GM12878 (cell line): ENCODE data around the gene IL22RA2. TPM values are rescaled to one million over a fixed set of nuclear protein-coding genes. Genes with fewer than 3 reads are reported as not detected.
A peak's percentile ranks its signal among the peaks of the same experiment; 100 is the strongest.

Experiments
- ATAC-seq: fragments of 200-7000 bp; cut with Tn5 transposase; 3 replicates; pipeline ENCODE4 v1.9.1; 2020; ENCODE audit warnings: mild to moderate bottlenecking, moderate library complexity
- BruUV-seq: library from RNA; stranded (reverse); fragments of 400-500 nt; replicated peaks from 2 replicates; lab custom pipeline; 2021; lab: Mats Ljungman, UMichigan
- CTCF ChIA-PET: fragments of 300-600 bp; sonication (Branson Sonifier 250); formaldehyde crosslinking; extraction: SDS; loops from one replicate; lab custom pipeline; 2021; ENCODE audit warnings: inconsistent platforms; lab: Yijun Ruan, JAX
- POLR2A ChIA-PET: fragments of 350-600 bp; formaldehyde crosslinking; extraction: SDS; loops from one replicate; lab custom pipeline; 2021; ENCODE audit warnings: inconsistent platforms; lab: Charles Lee
- RAD21 ChIA-PET: fragments of 300-600 bp; sonication (Branson Sonifier 250); formaldehyde crosslinking; loops from one replicate; lab custom pipeline; 2023; ENCODE audit warnings: antibody characterized with exemption; ENCODE audit not compliant: unreplicated experiment; lab: Charles Lee
- SMC1A ChIA-PET: fragments of 300-600 bp; sonication (Branson Sonifier 250); formaldehyde crosslinking; loops from one replicate; lab custom pipeline; 2023; ENCODE audit not compliant: unreplicated experiment, uncharacterized antibody; lab: Charles Lee
- DNase-seq: peaks from one replicate; pipeline ENCODE4 v3.0.0-alpha.2; 2011; ENCODE audit warnings: low read depth, low spot score
- FAIRE-seq: peaks from 3 replicates; lab custom pipeline; 2011; peaks lifted over from hg19 to GRCh38; lab: Jason Lieb, UNC
- H2AFZ ChIP-seq: 2 replicates; pipeline ENCODE4 v1.6.0; 2011; ENCODE audit warnings: low read depth, low read length, control low read depth; ENCODE audit not compliant: control insufficient read depth
- H3K27ac ChIP-seq: 2 replicates; pipeline ENCODE4 v1.5.1; 2011; ENCODE audit warnings: control low read depth; ENCODE audit not compliant: control insufficient read depth, insufficient read depth
- H3K27me3 ChIP-seq, 2 experiments: replicated peaks in 1 of 2; 2 replicates each; pipeline versions ENCODE4 v1.6.0 to v1.6.1; 2011; ENCODE audit warnings: low read length in 1 of 2; ENCODE audit not compliant: control insufficient read depth in 2 of 2, insufficient read depth in 2 of 2
- H3K36me3 ChIP-seq, 2 experiments: 2 replicates each; pipeline ENCODE4 v1.5.1; 2011; ENCODE audit warnings: low read length in 1 of 2; ENCODE audit not compliant: control insufficient read depth in 2 of 2, insufficient read depth in 2 of 2
- H3K4me1 ChIP-seq: 2 replicates; pipeline ENCODE4 v1.6.1; 2011; ENCODE audit warnings: mild to moderate bottlenecking, low read length, moderate library complexity, mixed read lengths; ENCODE audit not compliant: control insufficient read depth, insufficient read depth
- H3K4me2 ChIP-seq: 2 replicates; pipeline ENCODE4 v1.6.0; 2011; ENCODE audit warnings: control low read depth; ENCODE audit not compliant: control insufficient read depth, insufficient read depth
- H3K4me3 ChIP-seq: fragments of 200-600 bp; sonication (generic); 2 replicates; pipeline ENCODE4 v1.5.1; 2016
- H3K79me2 ChIP-seq: 2 replicates; pipeline ENCODE4 v1.6.0; 2011; ENCODE audit warnings: low read length; ENCODE audit not compliant: control insufficient read depth, insufficient read depth
- H3K9ac ChIP-seq: 2 replicates; pipeline ENCODE4 v1.8.0; 2011; ENCODE audit warnings: low read length, control low read depth, mixed read lengths; ENCODE audit not compliant: control insufficient read depth, insufficient read depth
- H3K9me3 ChIP-seq: replicated peaks from 3 replicates; pipeline ENCODE4 v1.5.1; 2011; ENCODE audit warnings: mild to moderate bottlenecking, low read length; ENCODE audit not compliant: control insufficient read depth, insufficient read depth
- H4K20me1 ChIP-seq: 2 replicates; pipeline ENCODE4 v1.6.0; 2011; ENCODE audit not compliant: control insufficient read depth, insufficient read depth
- ATF7 ChIP-seq: fragments of 450-650 bp; IDR thresholded peaks from 2 replicates; pipeline ENCODE4 v1.6.1; 2016; ENCODE audit warnings: low read depth, mild to moderate bottlenecking
- BMI1 ChIP-seq: fragments of 450-650 bp; IDR thresholded peaks from 2 replicates; pipeline ENCODE4 v1.6.1; 2016; ENCODE audit warnings: mild to moderate bottlenecking, moderate library complexity, borderline replicate concordance
- EZH2 ChIP-seq: IDR thresholded peaks from 2 replicates; pipeline ENCODE4 v1.6.1; 2012; ENCODE audit warnings: low read depth, mild to moderate bottlenecking, control low read depth, inconsistent platforms, low read length, borderline replicate concordance; ENCODE audit not compliant: control insufficient read depth
- KAT2A ChIP-seq: conservative IDR thresholded peaks from 2 replicates; pipeline ENCODE4 v1.6.1; 2011; ENCODE audit warnings: low read depth, low read length; ENCODE audit not compliant: control insufficient read depth
- MEF2B ChIP-seq: fragments of 450-650 bp; IDR thresholded peaks from 2 replicates; pipeline ENCODE4 v1.6.1; 2018; ENCODE audit warnings: mild to moderate bottlenecking, moderate library complexity; ENCODE audit not compliant: partially characterized antibody, poor library complexity, severe bottlenecking
- MTA2 ChIP-seq: fragments of 450-650 bp; IDR thresholded peaks from 2 replicates; pipeline ENCODE4 v1.6.1; 2016; ENCODE audit warnings: low read depth, mild to moderate bottlenecking, moderate library complexity
- NR2F1 ChIP-seq: fragments of 450-650 bp; conservative IDR thresholded peaks from 2 replicates; pipeline ENCODE4 v1.6.1; 2017; ENCODE audit warnings: mild to moderate bottlenecking
- POU2F2 ChIP-seq: IDR thresholded peaks from 3 replicates; pipeline ENCODE4 v1.6.1; 2011; ENCODE audit warnings: low read depth, mild to moderate bottlenecking, low read length, borderline replicate concordance
- SMC3 ChIP-seq: IDR thresholded peaks from 2 replicates; pipeline ENCODE4 v1.6.1; 2011; ENCODE audit warnings: low read length, improper control_type of control experiment, borderline replicate concordance
- SUPT20H ChIP-seq: IDR thresholded peaks from 2 replicates; pipeline ENCODE4 v1.6.1; 2011; ENCODE audit warnings: low read depth, mild to moderate bottlenecking, low read length, moderate library complexity, borderline replicate concordance; ENCODE audit not compliant: control insufficient read depth
- in situ Hi-C: fragments of 300-500 bp; cut with MboI; formaldehyde crosslinking; loops from 9 replicates; pipeline ENCODE4 v1.14.3; 2018; ENCODE audit warnings: mixed read lengths
- intact Hi-C: fragments of 100-400 bp; cut with micrococcal nuclease; formaldehyde crosslinking; loops from one replicate; pipeline ENCODE4 v1.14.2; 2022; ENCODE audit not compliant: unreplicated experiment
- polyA plus RNA-seq, 11 experiments: library from polyadenylated mRNA; depleted of rRNA in 4 of 11; unstranded in 6 of 11; stranded (reverse) in 5 of 11; fragments of >200 nt; fragmentation: Nextera tagmentation in 4 of 11; fragmentation: Illumina TruSeq in 1 of 11; extraction: Ambion mirVana in 4 of 11; extraction: Trizol in 1 of 11; gene quantifications; 1 replicate in 1 of 11; 2 replicates in 10 of 11; pipeline versions ENCODE4 v1.2.1 to v1.2.3, GENCODE V29; 2011 to 2016; ENCODE audit warnings: inconsistent platforms in 2 of 11, missing spikeins in 2 of 11, low read depth in 1 of 11
- total RNA-seq, 4 experiments: library from RNA; depleted of rRNA in 3 of 4; stranded (reverse); fragments of >200 nt in 3 of 4; fragmentation: Illumina TruSeq in 1 of 4; extraction: Trizol in 1 of 4; gene quantifications; 2 replicates each; pipeline versions ENCODE4 v1.2.1 to v1.2.3, GENCODE V29; 2013 to 2021
- TF ChIP-seq, protein P1 (sequence below): IDR thresholded peaks from 2 replicates; pipeline ENCODE4 v1.6.1; 2012; ENCODE audit warnings: mild to moderate bottlenecking, low read depth, low read length
- TF ChIP-seq, protein P2 (sequence below): IDR thresholded peaks from 2 replicates; pipeline ENCODE4 v1.6.1; 2012; ENCODE audit warnings: low read depth, low read length, improper control_type of control experiment

Gene IL22RA2
- total and polyA plus RNA-seq, 10 of the 15 experiments (the other 5 are each of a cell fraction or from before 2014, with no cell fraction given), result 0.05 to 0.22 (median 0.09) TPM; not detected in 3

DNA sequence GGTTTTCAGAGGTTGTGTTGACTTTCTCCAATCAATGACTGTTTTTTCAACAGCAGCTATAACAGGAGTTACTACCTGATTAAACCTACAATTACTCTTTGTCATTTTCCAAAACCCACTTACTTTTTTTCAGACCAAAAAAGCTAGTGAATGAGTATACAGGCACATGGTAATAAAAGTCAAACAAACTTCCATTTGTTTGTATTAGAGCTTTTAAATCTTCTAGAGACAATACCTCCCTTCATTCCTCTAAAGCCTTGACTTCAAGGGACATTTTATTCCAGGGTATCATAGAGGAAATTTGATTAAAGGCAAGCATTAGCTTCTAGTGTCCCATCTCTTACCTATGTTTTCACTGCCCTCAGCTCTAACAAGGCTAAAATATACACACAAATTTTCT lies 52.7 kb downstream of the IL22RA2 start:
- Histone ChIP-seq H3K36me3 (peaks cover 0 to 1% of the 10 kb centered on the region in 2 experiments; a peak in 1 of 4 replicates), H3K27me3 (no peaks in the 10 kb centered on the region), H3K4me3 (peak overlapping the region; percentile 8; the same call in 1 of the 2 replicates), H3K9me3 (peaks cover 15% of the 10 kb centered on the region), H4K20me1 (no peaks in the 10 kb centered on the region)
- ChIA-PET POLR2A (interaction anchor here (0.9 to 3.0 kb wide), 7 partner anchors 9 to 48 kb away, joined by 3 to 20 read pairs (median 6); no protein-coding TSS in a partner anchor), RAD21 (interaction anchor here (0.7 to 4.5 kb wide), 17 partner anchors 14 to 404 kb away, joined by 3 to 49 read pairs (median 5); no protein-coding TSS in a partner anchor), SMC1A (interaction anchor here (0.7 to 5.8 kb wide), 27 partner anchors 8 to 199 kb away, joined by 3 to 69 read pairs (median 6); no protein-coding TSS in a partner anchor)
- ATAC-seq (no peak), FAIRE-seq (no peak), DNase-seq (no peak)
- in situ Hi-C loops, result no loop called here
- no TSS peak for BruUV-seq
- TF ChIP-seq, protein P1, sequence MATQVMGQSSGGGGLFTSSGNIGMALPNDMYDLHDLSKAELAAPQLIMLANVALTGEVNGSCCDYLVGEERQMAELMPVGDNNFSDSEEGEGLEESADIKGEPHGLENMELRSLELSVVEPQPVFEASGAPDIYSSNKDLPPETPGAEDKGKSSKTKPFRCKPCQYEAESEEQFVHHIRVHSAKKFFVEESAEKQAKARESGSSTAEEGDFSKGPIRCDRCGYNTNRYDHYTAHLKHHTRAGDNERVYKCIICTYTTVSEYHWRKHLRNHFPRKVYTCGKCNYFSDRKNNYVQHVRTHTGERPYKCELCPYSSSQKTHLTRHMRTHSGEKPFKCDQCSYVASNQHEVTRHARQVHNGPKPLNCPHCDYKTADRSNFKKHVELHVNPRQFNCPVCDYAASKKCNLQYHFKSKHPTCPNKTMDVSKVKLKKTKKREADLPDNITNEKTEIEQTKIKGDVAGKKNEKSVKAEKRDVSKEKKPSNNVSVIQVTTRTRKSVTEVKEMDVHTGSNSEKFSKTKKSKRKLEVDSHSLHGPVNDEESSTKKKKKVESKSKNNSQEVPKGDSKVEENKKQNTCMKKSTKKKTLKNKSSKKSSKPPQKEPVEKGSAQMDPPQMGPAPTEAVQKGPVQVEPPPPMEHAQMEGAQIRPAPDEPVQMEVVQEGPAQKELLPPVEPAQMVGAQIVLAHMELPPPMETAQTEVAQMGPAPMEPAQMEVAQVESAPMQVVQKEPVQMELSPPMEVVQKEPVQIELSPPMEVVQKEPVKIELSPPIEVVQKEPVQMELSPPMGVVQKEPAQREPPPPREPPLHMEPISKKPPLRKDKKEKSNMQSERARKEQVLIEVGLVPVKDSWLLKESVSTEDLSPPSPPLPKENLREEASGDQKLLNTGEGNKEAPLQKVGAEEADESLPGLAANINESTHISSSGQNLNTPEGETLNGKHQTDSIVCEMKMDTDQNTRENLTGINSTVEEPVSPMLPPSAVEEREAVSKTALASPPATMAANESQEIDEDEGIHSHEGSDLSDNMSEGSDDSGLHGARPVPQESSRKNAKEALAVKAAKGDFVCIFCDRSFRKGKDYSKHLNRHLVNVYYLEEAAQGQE, result no peak
- no peak for TF ChIP-seq SUPT20H
- TF ChIP-seq MEF2B, result no peak
- no peak for TF ChIP-seq POU2F2
- no peak for TF ChIP-seq BMI1
- no peak for TF ChIP-seq SMC3
- no peak for TF ChIP-seq MTA2
- TF ChIP-seq NR2F1, result no peak
- no peak for TF ChIP-seq KAT2A
- TF ChIP-seq ATF7, result no peak
- TF ChIP-seq, protein P2, sequence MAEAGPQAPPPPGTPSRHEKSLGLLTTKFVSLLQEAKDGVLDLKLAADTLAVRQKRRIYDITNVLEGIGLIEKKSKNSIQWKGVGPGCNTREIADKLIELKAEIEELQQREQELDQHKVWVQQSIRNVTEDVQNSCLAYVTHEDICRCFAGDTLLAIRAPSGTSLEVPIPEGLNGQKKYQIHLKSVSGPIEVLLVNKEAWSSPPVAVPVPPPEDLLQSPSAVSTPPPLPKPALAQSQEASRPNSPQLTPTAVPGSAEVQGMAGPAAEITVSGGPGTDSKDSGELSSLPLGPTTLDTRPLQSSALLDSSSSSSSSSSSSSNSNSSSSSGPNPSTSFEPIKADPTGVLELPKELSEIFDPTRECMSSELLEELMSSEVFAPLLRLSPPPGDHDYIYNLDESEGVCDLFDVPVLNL, result no peak
- TF ChIP-seq EZH2, result no peak
- TF ChIP-seq, all 136 proteins: peak for 0
- Histone ChIP-seq H3K4me1 (peaks cover 35% of the 10 kb centered on the region), H3K27ac (peak overlapping the region; percentile 91), H3K4me2 (peak overlapping the region; percentile 78), H2AFZ (peak overlapping the region; percentile 81), H3K9ac (peak overlapping the region; percentile 55), H3K79me2 (no peaks in the 10 kb centered on the region)
- CTCF ChIA-PET, result interaction anchor here (1.0 to 4.1 kb wide), 13 partner anchors 11 to 193 kb away, joined by 3 to 30 read pairs (median 5); no protein-coding TSS in a partner anchor
- intact Hi-C loops, result loop anchor here (1.0 to 2.0 kb wide), 2 partner anchors 18 to 45 kb away; no protein-coding TSS in a partner anchor
